GM12878 (cell line): ENCODE results near the gene OSM. TPM values are rescaled to one million over a fixed set of nuclear protein-coding genes. Genes with fewer than 3 reads are reported as not detected.

Experiments
- BHLHE40 ChIP-seq, 2 experiments: fragments of 450-650 bp in 1 of 2; IDR thresholded peaks; 2 replicates each; pipeline ENCODE4 v1.6.1; 2011 to 2017; ENCODE audit warnings: low read depth in 2 of 2, borderline replicate concordance in 1 of 2, improper control_type of control experiment in 1 of 2, low read length in 1 of 2, mild to moderate bottlenecking in 1 of 2
- CEBPZ ChIP-seq: fragments of 150-350 bp; IDR thresholded peaks from 2 replicates; pipeline ENCODE4 v1.6.1; 2016; ENCODE audit warnings: low read depth, low read length
- EGR1 ChIP-seq, 2 experiments: IDR thresholded peaks; 1 replicate in 1 of 2; 2 replicates in 1 of 2; pipeline ENCODE4 v1.6.1; 2011 to 2012; ENCODE audit warnings: low read depth in 2 of 2, low read length in 2 of 2, borderline replicate concordance in 1 of 2, mild to moderate bottlenecking in 1 of 2, moderate library complexity in 1 of 2
- GATAD2B ChIP-seq: fragments of 450-650 bp; conservative IDR thresholded peaks from 2 replicates; pipeline ENCODE4 v1.6.1; 2017; ENCODE audit warnings: low read depth, mild to moderate bottlenecking, moderate library complexity
- HDAC2 ChIP-seq: fragments of 200-600 bp; sonication (generic); IDR thresholded peaks from 2 replicates; pipeline ENCODE4 v1.6.1; 2017
- IKZF2 ChIP-seq, 2 experiments: fragments of 450-650 bp; IDR thresholded peaks; 2 replicates each; pipeline ENCODE4 v1.6.1; 2017; ENCODE audit warnings: mild to moderate bottlenecking in 2 of 2, moderate library complexity in 2 of 2
- KAT2A ChIP-seq: conservative IDR thresholded peaks from 2 replicates; pipeline ENCODE4 v1.6.1; 2011; ENCODE audit warnings: low read depth, low read length; ENCODE audit not compliant: control insufficient read depth
- PAX8 ChIP-seq: fragments of 450-650 bp; IDR thresholded peaks from 2 replicates; pipeline ENCODE4 v1.6.1; 2017; ENCODE audit warnings: mild to moderate bottlenecking, moderate library complexity
- POLR2AphosphoS2 ChIP-seq: IDR thresholded peaks from 2 replicates; pipeline ENCODE4 v1.6.1; 2011; ENCODE audit warnings: low read depth, mild to moderate bottlenecking, low read length, improper control_type of control experiment, moderate library complexity
- POLR2AphosphoS5 ChIP-seq: IDR thresholded peaks from 2 replicates; pipeline ENCODE4 v1.6.1; 2011; ENCODE audit warnings: mild to moderate bottlenecking, low read length, inconsistent platforms
- RB1 ChIP-seq: fragments of 450-650 bp; formaldehyde crosslinking; IDR thresholded peaks from 2 replicates; pipeline ENCODE4 v1.6.1; 2017; ENCODE audit warnings: mild to moderate bottlenecking, borderline replicate concordance
- RFX5 ChIP-seq: IDR thresholded peaks from 2 replicates; pipeline ENCODE4 v1.6.1; 2011; ENCODE audit warnings: low read depth, low read length, improper control_type of control experiment
- SIN3A ChIP-seq: IDR thresholded peaks from 2 replicates; pipeline ENCODE4 v1.6.1; 2012; ENCODE audit warnings: low read depth, low read length, improper control_type of control experiment
- polyA plus RNA-seq, 11 experiments: library from polyadenylated mRNA; depleted of rRNA in 4 of 11; unstranded in 6 of 11; stranded (reverse) in 5 of 11; fragments of >200 nt; fragmentation: Nextera tagmentation in 4 of 11; fragmentation: Illumina TruSeq in 1 of 11; extraction: Ambion mirVana in 4 of 11; extraction: Trizol in 1 of 11; gene quantifications; 1 replicate in 1 of 11; 2 replicates in 10 of 11; pipeline versions ENCODE4 v1.2.1 to v1.2.3, GENCODE V29; 2011 to 2016; ENCODE audit warnings: inconsistent platforms in 2 of 11, missing spikeins in 2 of 11, low read depth in 1 of 11
- total RNA-seq, 4 experiments: library from RNA; depleted of rRNA in 3 of 4; stranded (reverse); fragments of >200 nt in 3 of 4; fragmentation: Illumina TruSeq in 1 of 4; extraction: Trizol in 1 of 4; gene quantifications; 2 replicates each; pipeline versions ENCODE4 v1.2.1 to v1.2.3, GENCODE V29; 2013 to 2021

The OSM gene
- total and polyA plus RNA-seq, 10 of the 15 experiments (the other 5 are each of a cell fraction or from before 2014, with no cell fraction given), result 0.06 to 1.4 (median 0.59) TPM

- TF ChIP-seq RFX5, result 0 out of 2 replicates have a peak, but pooled peaks have one; percentile 39
- no peak for TF ChIP-seq KAT2A
- TF ChIP-seq HDAC2, result no peak
- TF ChIP-seq POLR2AphosphoS5, result no peak
- no peak for TF ChIP-seq PAX8
- TF ChIP-seq RB1, result peak; percentile 33; the same call in 1 of the 2 replicates
- TF ChIP-seq CEBPZ, result no peak
- TF ChIP-seq BHLHE40 (IDR thresholded peaks at IDR 0.05; ENCODE audit: borderline replicate concordance in 1 of 2, low read depth in 2 of 2, low read length in 1 of 2), result peak in 1 of 2 experiments; percentile 67; a peak in 1 of 4 replicates
- TF ChIP-seq GATAD2B, result peak; percentile 56; the same call in 1 of the 2 replicates
- TF ChIP-seq SIN3A, result no peak
- TF ChIP-seq IKZF2 (IDR thresholded peaks at IDR 0.05), result peak in 1 of 2 experiments; percentile 48; a peak in 2 of 4 replicates
- TF ChIP-seq EGR1 (IDR thresholded peaks at IDR 0.05; ENCODE audit: borderline replicate concordance in 1 of 2, low read depth in 2 of 2, low read length in 2 of 2), result peak in 1 of 2 experiments; percentile 54; a peak in 1 of 3 replicates
- TF ChIP-seq POLR2AphosphoS2, result 0 out of 2 replicates have a peak, but pooled peaks have one; percentile 46
These were observed 22.7 kb upstream of the OSM start, which contains the start of gene CASTOR1 (continued) for GRCh38 chr22:30289141-30289979.
